HL-60 (cell line): ENCODE results near the gene DYNC1I1.

Source experiments
- CTCF ChIP-seq: IDR thresholded peaks from one replicate; pipeline ENCODE4 v1.5.1; 2011; ENCODE audit warnings: low read length, control low read depth, inconsistent platforms; ENCODE audit not compliant: insufficient read depth
- GABPA ChIP-seq: IDR thresholded peaks from 2 replicates; pipeline ENCODE4 v1.6.1; 2012; ENCODE audit warnings: low read depth
- POLR2AphosphoS5 ChIP-seq: IDR thresholded peaks from 2 replicates; pipeline ENCODE4 v1.6.1; 2012; ENCODE audit warnings: low read depth

GRCh38 chr7:96023387-96023786, 251.0 kb downstream of the DYNC1I1 start:
- TF ChIP-seq POLR2AphosphoS5 (no peak), GABPA (no peak), CTCF (no peak)
